ENCODE measurements around the gene TRIM47. TPM values are rescaled to one million over a fixed set of nuclear protein-coding genes. Genes with fewer than 3 reads are reported as not detected.

Gene TRIM47
- total RNA-seq, 2 experiments from 2014 or later, result 25.9 to 41.9 TPM

- no peaks in the 10 kb centered on the region for H3K79me2 ChIP-seq (ENCODE audit: insufficient read depth, low read depth, low read length)
- intact Hi-C loops (cut with micrococcal nuclease; ENCODE audit: unreplicated experiment), result no loop called here
- no peaks in the 10 kb centered on the region for H3K9me2 ChIP-seq (ENCODE audit: insufficient read depth, low read length)
- no TSS peak for BruUV-seq (replicated peaks)
- peaks cover 18% of the 10 kb centered on the region for H3K4me1 ChIP-seq (ENCODE audit: insufficient read depth, low read length, poor library complexity, severe bottlenecking)
- H2AFZ ChIP-seq (ENCODE audit: low read length), result no peak overlapping the region
- no peak overlapping the region for H3K4me2 ChIP-seq (ENCODE audit: low read length)
- no peak for DNase-seq (ENCODE audit: low spot score)
- ChIA-PET CTCF (ENCODE audit: unreplicated experiment) (no interaction called here), POLR2A (interaction anchor here (0.6 kb wide), 1 partner anchor 62 kb away, joined by 5 read pairs; no protein-coding TSS in a partner anchor)
- H3K4me3 ChIP-seq (ENCODE audit: low read depth, low read length, poor library complexity, severe bottlenecking), result no peak overlapping the region
- no peaks in the 10 kb centered on the region for H4K20me1 ChIP-seq (ENCODE audit: insufficient read depth, low read length)
- H3K9me3 ChIP-seq (ENCODE audit: low read length), result no peaks in the 10 kb centered on the region
- H3K27ac ChIP-seq (ENCODE audit: low read depth, low read length, poor library complexity, severe bottlenecking), result no peak overlapping the region
- peaks cover 9% of the 10 kb centered on the region; the same call in 1 of the 2 replicates for H3K36me3 ChIP-seq (ENCODE audit: insufficient read depth, low read length)
- TF ChIP-seq EZH2phosphoT487 (IDR thresholded peaks at IDR 0.05; ENCODE audit: borderline replicate concordance, low read depth, low read length), result no peak
- no peak for TF ChIP-seq CTCF (conservative IDR thresholded peaks at IDR 0.05; ENCODE audit: low read length)
These were observed 36.0 kb downstream of the TRIM47 start for GRCh38 chr17:75842411-75842810.

- H3K9me2 ChIP-seq (ENCODE audit: insufficient read depth, low read length), result no peaks in the 10 kb centered on the region
- no peaks in the 10 kb centered on the region for H3K36me3 ChIP-seq (ENCODE audit: insufficient read depth, low read length)
- BruUV-seq (replicated peaks), result no TSS peak
- intact Hi-C loops (cut with micrococcal nuclease; ENCODE audit: unreplicated experiment), result no loop called here
- H3K4me1 ChIP-seq (ENCODE audit: insufficient read depth, low read length, poor library complexity, severe bottlenecking), result peaks cover 18% of the 10 kb centered on the region
- no peak for TF ChIP-seq CTCF (conservative IDR thresholded peaks at IDR 0.05; ENCODE audit: low read length)
- no peak for TF ChIP-seq EZH2phosphoT487 (IDR thresholded peaks at IDR 0.05; ENCODE audit: borderline replicate concordance, low read depth, low read length)
- no peak for DNase-seq (ENCODE audit: low spot score)
- H3K4me2 ChIP-seq (ENCODE audit: low read length), result no peak overlapping the region
- ChIA-PET CTCF (ENCODE audit: unreplicated experiment) (no interaction called here), POLR2A (interaction anchor here (0.6 kb wide), 1 partner anchor 132 kb away, joined by 3 read pairs; no protein-coding TSS in a partner anchor)
- no peak overlapping the region for H3K27ac ChIP-seq (ENCODE audit: low read depth, low read length, poor library complexity, severe bottlenecking)
- no peaks in the 10 kb centered on the region for H3K79me2 ChIP-seq (ENCODE audit: insufficient read depth, low read depth, low read length)
- H3K9me3 ChIP-seq (ENCODE audit: low read length), result no peaks in the 10 kb centered on the region
- H2AFZ ChIP-seq (ENCODE audit: low read length), result no peak overlapping the region
- no peaks in the 10 kb centered on the region for H4K20me1 ChIP-seq (ENCODE audit: insufficient read depth, low read length)
- H3K4me3 ChIP-seq (ENCODE audit: low read depth, low read length, poor library complexity, severe bottlenecking), result no peak overlapping the region
These were observed 37.6 kb downstream of the TRIM47 start for GRCh38 chr17:75840799-75841164.

- no peaks in the 10 kb centered on the region for H3K36me3 ChIP-seq (ENCODE audit: insufficient read depth, low read length)
These were observed 38.2 kb downstream of the TRIM47 start for GRCh38 chr17:75839942-75840798.

More at GRCh38 chr17:75839942-75840798, 38.2 kb downstream of the TRIM47 start:
- H3K9me3 ChIP-seq (ENCODE audit: low read length), result no peaks in the 10 kb centered on the region
- CTCF ChIA-PET (ENCODE audit: unreplicated experiment), result interaction anchor here (0.9 kb wide), 1 partner anchor 14 kb away, joined by 3 read pairs; the partner anchor contains the start of gene WBP2
- H3K9me2 ChIP-seq (ENCODE audit: insufficient read depth, low read length), result no peaks in the 10 kb centered on the region
- H3K4me3 ChIP-seq (ENCODE audit: low read depth, low read length, poor library complexity, severe bottlenecking), result no peak overlapping the region
- no peaks in the 10 kb centered on the region for H4K20me1 ChIP-seq (ENCODE audit: insufficient read depth, low read length)
- TF ChIP-seq CTCF (conservative IDR thresholded peaks at IDR 0.05; ENCODE audit: low read length) (no peak), EZH2phosphoT487 (IDR thresholded peaks at IDR 0.05; ENCODE audit: borderline replicate concordance, low read depth, low read length) (no peak)
- intact Hi-C loops (cut with micrococcal nuclease; ENCODE audit: unreplicated experiment), result no loop called here
- DNase-seq (ENCODE audit: low spot score), result no peak
- POLR2A ChIA-PET, result interaction anchor here (0.6 kb wide), 1 partner anchor 133 kb away, joined by 3 read pairs; no protein-coding TSS in a partner anchor
- H3K4me1 ChIP-seq (ENCODE audit: insufficient read depth, low read length, poor library complexity, severe bottlenecking), result peaks cover 18% of the 10 kb centered on the region
- no TSS peak for BruUV-seq (replicated peaks)
- H2AFZ ChIP-seq (ENCODE audit: low read length), result no peak overlapping the region
- H3K4me2 ChIP-seq (ENCODE audit: low read length), result no peak overlapping the region
- no peaks in the 10 kb centered on the region for H3K79me2 ChIP-seq (ENCODE audit: insufficient read depth, low read depth, low read length)
- H3K27ac ChIP-seq (ENCODE audit: low read depth, low read length, poor library complexity, severe bottlenecking), result no peak overlapping the region
